HEK293 (cell line): ENCODE results near the gene GUCY2D.

ENCODE experiments used
- ELK4 ChIP-seq: IDR thresholded peaks from 2 replicates; pipeline ENCODE4 v1.6.1; 2011; ENCODE audit warnings: mild to moderate bottlenecking, low read depth, low read length, borderline replicate concordance
- GLI4 ChIP-seq: fragments of 450-650 bp; formaldehyde crosslinking; IDR thresholded peaks from 2 replicates; pipeline ENCODE4 v1.5.1; 2016; ENCODE audit warnings: missing biosample characterization, missing genetic modification characterization
- GLIS2 ChIP-seq: fragments of 450-650 bp; formaldehyde crosslinking; IDR thresholded peaks from 2 replicates; pipeline ENCODE4 v1.5.1; 2016; ENCODE audit warnings: missing biosample characterization, missing genetic modification characterization
- KLF1 ChIP-seq: fragments of 450-650 bp; formaldehyde crosslinking; IDR thresholded peaks from 2 replicates; pipeline ENCODE4 v1.5.1; 2016; ENCODE audit warnings: missing biosample characterization, missing genetic modification characterization
- WT1 ChIP-seq: fragments of 450-650 bp; formaldehyde crosslinking; IDR thresholded peaks from 2 replicates; pipeline ENCODE4 v1.5.1; 2016; ENCODE audit warnings: missing biosample characterization, missing genetic modification characterization
- ZBTB20 ChIP-seq: fragments of 450-650 bp; formaldehyde crosslinking; IDR thresholded peaks from 2 replicates; pipeline ENCODE4 v1.5.1; 2016; ENCODE audit warnings: missing biosample characterization, missing genetic modification characterization
- ZBTB8A ChIP-seq: fragments of 450-650 bp; formaldehyde crosslinking; IDR thresholded peaks from 2 replicates; pipeline ENCODE4 v1.5.1; 2016; ENCODE audit warnings: missing biosample characterization, missing genetic modification characterization
- ZFP69B ChIP-seq: fragments of 450-650 bp; formaldehyde crosslinking; IDR thresholded peaks from 2 replicates; pipeline ENCODE4 v1.5.1; 2016; ENCODE audit warnings: missing biosample characterization, missing genetic modification characterization
- ZNF132 ChIP-seq: fragments of 450-650 bp; formaldehyde crosslinking; IDR thresholded peaks from 2 replicates; pipeline ENCODE4 v1.5.1; 2017; ENCODE audit warnings: missing biosample characterization, missing genetic modification characterization, borderline replicate concordance
- ZNF146 ChIP-seq: fragments of 450-650 bp; formaldehyde crosslinking; IDR thresholded peaks from 2 replicates; pipeline ENCODE4 v1.5.1; 2016; ENCODE audit warnings: missing biosample characterization, missing genetic modification characterization
- ZNF202 ChIP-seq: fragments of 450-650 bp; formaldehyde crosslinking; IDR thresholded peaks from 2 replicates; pipeline ENCODE4 v1.5.1; 2016; ENCODE audit warnings: missing biosample characterization, missing genetic modification characterization, borderline replicate concordance
- ZNF274 ChIP-seq, 2 experiments: fragments of 200-500 bp in 1 of 2; fragments of 450-650 bp in 1 of 2; sonication (Bioruptor generic) in 1 of 2; formaldehyde crosslinking in 1 of 2; IDR thresholded peaks; 2 replicates each; pipeline versions ENCODE4 v1.5.1 to v1.6.1; 2014 to 2016; ENCODE audit warnings: borderline replicate concordance in 1 of 2, inconsistent platforms in 1 of 2, low read length in 1 of 2, missing biosample characterization in 1 of 2, missing genetic modification characterization in 1 of 2
- ZNF280D ChIP-seq: fragments of 450-650 bp; formaldehyde crosslinking; IDR thresholded peaks from 2 replicates; pipeline ENCODE4 v1.5.1; 2016; ENCODE audit warnings: missing biosample characterization, missing genetic modification characterization
- ZNF335 ChIP-seq: fragments of 450-650 bp; formaldehyde crosslinking; conservative IDR thresholded peaks from 2 replicates; pipeline ENCODE4 v1.5.1; 2016; ENCODE audit warnings: missing biosample characterization, missing genetic modification characterization
- ZNF350 ChIP-seq: fragments of 450-650 bp; formaldehyde crosslinking; IDR thresholded peaks from 2 replicates; pipeline ENCODE4 v1.5.0; 2017; ENCODE audit warnings: missing biosample characterization, mild to moderate bottlenecking, missing genetic modification characterization
- ZNF544 ChIP-seq: fragments of 450-650 bp; formaldehyde crosslinking; IDR thresholded peaks from 2 replicates; pipeline ENCODE4 v1.5.0; 2017; ENCODE audit warnings: missing biosample characterization, missing genetic modification characterization
- ZNF624 ChIP-seq: fragments of 450-650 bp; formaldehyde crosslinking; IDR thresholded peaks from 2 replicates; pipeline ENCODE4 v1.5.1; 2017; ENCODE audit warnings: missing biosample characterization, missing genetic modification characterization
- ZNF639 ChIP-seq: fragments of 450-650 bp; formaldehyde crosslinking; IDR thresholded peaks from 2 replicates; pipeline ENCODE4 v1.5.1; 2016; ENCODE audit warnings: missing biosample characterization, missing genetic modification characterization
- ZNF645 ChIP-seq: fragments of 450-650 bp; formaldehyde crosslinking; IDR thresholded peaks from 2 replicates; pipeline ENCODE4; 2016; ENCODE audit warnings: missing biosample characterization, missing genetic modification characterization
- ZNF654 ChIP-seq: fragments of 450-650 bp; formaldehyde crosslinking; IDR thresholded peaks from 2 replicates; pipeline ENCODE4 v1.5.1; 2016; ENCODE audit warnings: low read depth, missing biosample characterization, missing genetic modification characterization
- ZNF658 ChIP-seq: fragments of 450-650 bp; formaldehyde crosslinking; IDR thresholded peaks from 2 replicates; pipeline ENCODE4; 2016; ENCODE audit warnings: missing biosample characterization, missing genetic modification characterization
- ZNF660 ChIP-seq: fragments of 450-650 bp; IDR thresholded peaks from 2 replicates; pipeline ENCODE4 v1.5.1; 2018; ENCODE audit warnings: missing biosample characterization, mild to moderate bottlenecking, missing genetic modification characterization
- ZNF704 ChIP-seq: fragments of 450-650 bp; formaldehyde crosslinking; IDR thresholded peaks from 2 replicates; pipeline ENCODE4 v1.5.1; 2016; ENCODE audit warnings: missing biosample characterization, missing genetic modification characterization
- ZNF747 ChIP-seq: fragments of 450-650 bp; formaldehyde crosslinking; IDR thresholded peaks from 2 replicates; pipeline ENCODE4 v1.5.1; 2016; ENCODE audit warnings: missing biosample characterization, missing genetic modification characterization
- ZNF76 ChIP-seq: fragments of 450-650 bp; formaldehyde crosslinking; IDR thresholded peaks from 2 replicates; pipeline ENCODE4; 2016; ENCODE audit warnings: low read depth, missing biosample characterization, missing genetic modification characterization, borderline replicate concordance
- ZNF776 ChIP-seq: fragments of 450-650 bp; formaldehyde crosslinking; IDR thresholded peaks from 2 replicates; pipeline ENCODE4 v1.5.0; 2017; ENCODE audit warnings: missing biosample characterization, missing genetic modification characterization, borderline replicate concordance
- ZNF791 ChIP-seq: fragments of 450-650 bp; formaldehyde crosslinking; IDR thresholded peaks from 2 replicates; pipeline ENCODE4 v1.5.1; 2016; ENCODE audit warnings: missing biosample characterization, missing genetic modification characterization
- ZNF792 ChIP-seq: fragments of 450-650 bp; formaldehyde crosslinking; IDR thresholded peaks from 2 replicates; pipeline ENCODE4 v1.5.1; 2016; ENCODE audit warnings: missing biosample characterization, missing genetic modification characterization
- ZNF837 ChIP-seq: fragments of 450-650 bp; formaldehyde crosslinking; IDR thresholded peaks from 2 replicates; pipeline ENCODE4 v1.5.1; 2016; ENCODE audit warnings: missing biosample characterization, missing genetic modification characterization
- ZSCAN5A ChIP-seq: fragments of 450-650 bp; formaldehyde crosslinking; IDR thresholded peaks from 2 replicates; pipeline ENCODE4 v1.5.1; 2016; ENCODE audit warnings: missing biosample characterization, missing genetic modification characterization

GUCY2D gene

GRCh38 chr17:8062807-8063483 lies 60.5 kb downstream of the GUCY2D start (continued):
- peak; percentile 62; the same call in 1 of the 2 replicates for TF ChIP-seq ZNF639 (tag by site-specific recombination)
- TF ChIP-seq WT1 (tag by site-specific recombination): peak; percentile 98
- TF ChIP-seq ZNF654 (tag by site-specific recombination): no peak; the same call in 1 of the 2 replicates
- no peak for TF ChIP-seq KLF1 (tag by site-specific recombination)
- no peak for TF ChIP-seq ZNF274 (IDR thresholded peaks at IDR 0.05; ENCODE audit: low read length)
- no peak for TF ChIP-seq ZNF274 (tag by site-specific recombination; IDR thresholded peaks at IDR 0.05; ENCODE audit: borderline replicate concordance)
- TF ChIP-seq ZNF335: peak; percentile 54
- TF ChIP-seq ZBTB20 (tag by site-specific recombination): no peak
- TF ChIP-seq ZNF76 (tag by site-specific recombination): no peak
- TF ChIP-seq ZFP69B (tag by site-specific recombination): no peak
- no peak for TF ChIP-seq ZNF791 (tag by site-specific recombination)
- TF ChIP-seq ZNF146 (tag by site-specific recombination): no peak
- TF ChIP-seq GLI4 (tag by site-specific recombination): no peak
- no peak for TF ChIP-seq ELK4
- no peak for TF ChIP-seq ZNF624 (tag by site-specific recombination)
- TF ChIP-seq ZNF544 (tag by site-specific recombination): no peak
- TF ChIP-seq ZNF660 (tag by site-specific recombination): no peak; the same call in none of the 2 replicates
- TF ChIP-seq ZNF202 (tag by site-specific recombination): no peak
- TF ChIP-seq ZSCAN5A: no peak
- no peak for TF ChIP-seq ZNF776 (tag by site-specific recombination)
- no peak for TF ChIP-seq ZNF280D (tag by site-specific recombination)
- TF ChIP-seq ZNF747 (tag by site-specific recombination): no peak
- TF ChIP-seq ZBTB8A (tag by site-specific recombination): 0 out of 2 replicates have a peak, but pooled peaks have one; percentile 26
- TF ChIP-seq ZNF704 (tag by site-specific recombination): no peak
- no peak for TF ChIP-seq ZNF132 (tag by site-specific recombination)
- TF ChIP-seq GLIS2 (tag by site-specific recombination): no peak
- TF ChIP-seq ZNF837 (tag by site-specific recombination): no peak
- no peak for TF ChIP-seq ZNF350 (tag by site-specific recombination)
- TF ChIP-seq ZNF792: no peak
- TF ChIP-seq ZNF658 (tag by site-specific recombination): no peak
- no peak for TF ChIP-seq ZNF645 (tag by site-specific recombination)
